T-cell (primary cell): ENCODE results near the gene ADCY5. TPM values are rescaled to one million over a fixed set of nuclear protein-coding genes. Genes with fewer than 3 reads are reported as not detected.

Experiments used
- ATAC-seq, 4 experiments: fragments of 200-7000 bp in 3 of 4; fragments of 150-1000 bp in 1 of 4; cut with Tn5 transposase; replicated peaks in 1 of 4; 1 replicate in 3 of 4; 2 replicates in 1 of 4; pipeline ENCODE4 v1.10.0; 2021; ENCODE audit warnings: moderate library complexity in 3 of 4, mild to moderate bottlenecking in 2 of 4, moderate number of reproducible peaks in 1 of 4
- CTCF ChIA-PET, 2 donors: fragments of 300-600 bp; sonication (Branson Sonifier 250); formaldehyde crosslinking; loops; one replicate each; lab custom pipeline; 2022; ENCODE audit warnings: antibody characterized with exemption in 2 of 2; lab: Charles Lee
- POLR2A ChIA-PET, 2 donors: fragments of 300-600 bp; sonication (Branson Sonifier 250); formaldehyde crosslinking; loops; one replicate each; lab custom pipeline; 2022; ENCODE audit warnings: antibody characterized with exemption in 2 of 2; lab: Charles Lee
- DNase-seq, 35 experiments: peaks; one replicate each; pipeline versions ENCODE4 v3.0.0 to v3.0.0-alpha.2; 2013 to 2023
- H3K27ac ChIP-seq: one replicate; pipeline ENCODE4 v1.5.1; 2013; ENCODE audit warnings: low read length
- H3K27me3 ChIP-seq, 2 experiments: replicated peaks in 1 of 2; 1 replicate in 1 of 2; 2 replicates in 1 of 2; pipeline versions ENCODE4 v1.6.1 to v1.7.0; 2013; ENCODE audit warnings: low read length in 1 of 2, mixed read lengths in 1 of 2; ENCODE audit not compliant: control insufficient read depth in 2 of 2, insufficient read depth in 2 of 2; ENCODE audit errors: extremely low read depth in 1 of 2
- H3K36me3 ChIP-seq, 2 donors: 1 replicate in 1 of 2; 2 replicates in 1 of 2; pipeline versions ENCODE4 v1.6.1 to v1.7.0; 2013; ENCODE audit warnings: low read length in 1 of 2; ENCODE audit not compliant: control insufficient read depth in 2 of 2, insufficient read depth in 1 of 2; ENCODE audit errors: extremely low read depth in 1 of 2
- H3K4me1 ChIP-seq, 2 experiments: 1 replicate in 1 of 2; 2 replicates in 1 of 2; pipeline versions ENCODE4 v1.6.1 to v1.7.0; 2013; ENCODE audit warnings: low read length in 2 of 2, mixed read lengths in 1 of 2; ENCODE audit not compliant: insufficient read depth in 2 of 2, control insufficient read depth in 1 of 2; ENCODE audit errors: extremely low read depth in 1 of 2
- H3K4me3 ChIP-seq, 2 donors: 1 replicate in 1 of 2; 2 replicates in 1 of 2; pipeline versions ENCODE4 v1.5.1 to v1.7.0; 2013; ENCODE audit warnings: mild to moderate bottlenecking in 2 of 2, low read length in 1 of 2, moderate library complexity in 1 of 2; ENCODE audit not compliant: control insufficient read depth in 1 of 2; ENCODE audit errors: extremely low read depth in 1 of 2
- H3K9me3 ChIP-seq: 2 replicates; pipeline ENCODE4 v1.7.0; 2013
- H3K27ac Mint-ChIP-seq, 2 donors: one replicate each; pipeline ENCODE4 v1.8.0; 2020 to 2021; ENCODE audit warnings: mild to moderate bottlenecking in 2 of 2, mixed read lengths in 2 of 2
- H3K27me3 Mint-ChIP-seq, 2 donors: one replicate each; pipeline ENCODE4 v1.8.0; 2021 to 2022; ENCODE audit warnings: mixed read lengths in 2 of 2
- H3K36me3 Mint-ChIP-seq: one replicate; pipeline ENCODE4 v1.8.0; 2021; ENCODE audit warnings: mixed read lengths
- H3K4me1 Mint-ChIP-seq, 3 donors: one replicate each; pipeline ENCODE4 v1.8.0; 2020 to 2022; ENCODE audit warnings: mixed read lengths in 3 of 3, mild to moderate bottlenecking in 1 of 3
- H3K4me3 Mint-ChIP-seq, 3 donors: one replicate each; pipeline ENCODE4 v1.8.0; 2020 to 2022; ENCODE audit warnings: mild to moderate bottlenecking in 3 of 3, mixed read lengths in 3 of 3, moderate library complexity in 3 of 3
- H3K9me3 Mint-ChIP-seq, 3 donors: one replicate each; pipeline ENCODE4 v1.8.0; 2020 to 2022; ENCODE audit warnings: mixed read lengths in 3 of 3
- WGBS: methylation state at CpG from one replicate; pipeline ENCODE4 v1.1.5; 2013; ENCODE audit warnings: missing lambda C conversion rate; ENCODE audit not compliant: insufficient coverage; 5-methylcytosine and 5-hydroxymethylcytosine counted together
- total RNA-seq, 35 experiments: library from RNA in 6 of 35; stranded (reverse) in 6 of 35; fragments of 120-200 nt in 1 of 35; gene quantifications; one replicate each; pipeline versions ENCODE4 v1.2.1 to v1.2.4 and lab custom pipeline; 2013 to 2026

Gene ADCY5
- total RNA-seq, 5 donors from 2014 or later (not counting 1 experiment from before 2014, with no cell fraction given), result 0.23 TPM; not detected in 4

DNA sequence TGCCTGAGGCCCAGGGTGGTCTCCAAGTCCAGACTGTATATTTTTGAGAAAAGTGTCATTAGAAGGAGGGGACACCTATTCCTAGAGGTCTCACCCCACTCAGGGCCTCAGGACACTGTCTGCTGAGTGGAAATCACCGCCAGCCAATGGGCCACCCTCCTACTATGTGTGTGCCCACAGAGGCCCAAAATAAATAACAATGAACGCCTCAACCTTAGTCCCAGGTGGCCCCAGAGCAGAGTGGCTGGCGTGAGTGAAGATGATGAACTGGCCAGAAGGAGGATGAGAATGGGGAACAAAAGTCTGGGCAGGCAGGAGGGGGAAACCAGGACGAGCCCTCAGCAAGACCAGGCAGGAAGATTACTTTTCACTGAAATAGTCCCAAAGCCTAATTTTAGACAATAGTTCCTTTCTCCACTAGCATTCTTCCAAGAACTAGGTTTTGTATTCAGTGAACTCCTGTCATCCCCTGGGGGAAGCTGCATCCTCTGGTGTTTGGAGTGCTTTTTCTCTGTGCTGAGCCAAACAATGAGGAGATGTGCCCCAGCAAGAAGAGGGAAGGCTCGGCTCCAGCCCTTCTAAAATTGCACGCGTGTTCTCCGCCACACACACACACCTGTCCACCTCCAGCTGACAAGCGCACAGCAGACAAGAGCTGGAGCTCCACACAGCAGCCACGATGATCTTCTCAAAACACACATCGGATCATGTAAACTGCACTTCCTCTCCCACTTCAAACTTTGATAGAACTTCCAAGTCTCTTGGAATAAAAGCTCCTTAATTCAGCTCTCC is 72.2 kb downstream of the ADCY5 start:
- no peak overlapping the region for H3K4me3 Mint-ChIP-seq

GRCh38 chr3:123375014-123375940 is 73.6 kb downstream of the ADCY5 start:
- H3K9me3 ChIP-seq, result no peaks in the 10 kb centered on the region
- H3K36me3 ChIP-seq, result no peaks in the 10 kb centered on the region
- Mint-ChIP-seq H3K9me3 (no peaks in the 10 kb centered on the region), H3K4me1 (no peaks in the 10 kb centered on the region), H3K27ac (no peak overlapping the region), H3K27me3 (peaks cover 5 to 6% of the 10 kb centered on the region in 2 donors), H3K4me3 (no peak overlapping the region), H3K36me3 (no peaks in the 10 kb centered on the region)
- DNase-seq (no peak), ATAC-seq (no peak)
- H3K4me1 ChIP-seq, result no peaks in the 10 kb centered on the region
- no peak overlapping the region for H3K4me3 ChIP-seq
- H3K27ac ChIP-seq, result no peak overlapping the region
- CTCF ChIA-PET, result interaction anchor here in 1 of 2 donors (0.9 kb wide), 1 partner anchor 36 kb away, joined by 4 read pairs; no protein-coding TSS in a partner anchor
- peaks cover 0 to 15% of the 10 kb centered on the region in 2 experiments for H3K27me3 ChIP-seq
- 75% methylated on average over 5 of the region's 13 CpGs for WGBS
- POLR2A ChIA-PET, result no interaction called here

More for the DNA sequence above, 72.2 kb downstream of the ADCY5 start:
- Histone ChIP-seq H3K27ac (no peak overlapping the region), H3K4me3 (no peak overlapping the region), H3K27me3 (peaks cover 0 to 13% of the 10 kb centered on the region in 2 experiments), H3K9me3 (no peaks in the 10 kb centered on the region), H3K36me3 (no peaks in the 10 kb centered on the region), H3K4me1 (no peaks in the 10 kb centered on the region)
- Mint-ChIP-seq H3K36me3 (no peaks in the 10 kb centered on the region), H3K4me1 (no peaks in the 10 kb centered on the region), H3K9me3 (no peaks in the 10 kb centered on the region), H3K27me3 (peaks cover 5 to 6% of the 10 kb centered on the region in 2 donors), H3K27ac (no peak overlapping the region)
- WGBS, result 85% methylated on average over 7 of the region's 11 CpGs
- DNase-seq (no peak), ATAC-seq (no peak)
- CTCF ChIA-PET, result no interaction called here
- POLR2A ChIA-PET, result no interaction called here

DNA sequence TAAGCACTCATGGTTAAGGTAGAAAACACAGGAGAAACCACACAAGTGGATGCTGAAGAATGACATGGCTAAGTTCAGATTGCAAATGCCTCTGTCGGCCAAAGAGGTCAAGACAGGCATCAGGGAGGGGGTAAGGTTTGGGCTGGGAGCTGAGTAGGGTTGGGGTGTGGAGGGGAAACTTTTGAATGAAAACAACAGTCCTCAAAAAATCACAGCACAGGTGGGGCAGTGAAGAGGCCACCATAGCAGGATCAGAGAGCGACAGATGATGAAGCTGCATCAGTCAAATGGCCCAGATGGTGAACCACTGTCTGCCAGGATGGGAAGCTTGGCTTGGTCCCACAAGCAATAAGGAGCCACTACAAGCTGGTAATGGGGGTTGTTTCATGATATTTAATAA is 74.9 kb downstream of the ADCY5 start:
- no peaks in the 10 kb centered on the region for H3K36me3 ChIP-seq
- H3K27me3 ChIP-seq, result peaks cover 0 to 12% of the 10 kb centered on the region in 2 experiments
- ATAC-seq, result no peak
- Mint-ChIP-seq H3K27me3 (peaks cover 5 to 6% of the 10 kb centered on the region in 2 donors), H3K4me3 (no peak overlapping the region), H3K27ac (no peak overlapping the region), H3K4me1 (no peaks in the 10 kb centered on the region), H3K36me3 (no peaks in the 10 kb centered on the region), H3K9me3 (peaks cover 0 to 6% (median 0%) of the 10 kb centered on the region in 3 donors)
- no peaks in the 10 kb centered on the region for H3K4me1 ChIP-seq
- ChIA-PET POLR2A (no interaction called here), CTCF (no interaction called here)
- WGBS, result 75% methylated on average over 2 of the region's 2 CpGs
- no peak overlapping the region for H3K27ac ChIP-seq
- no peak overlapping the region for H3K4me3 ChIP-seq
- no peaks in the 10 kb centered on the region for H3K9me3 ChIP-seq
- no peak for DNase-seq

- WGBS, result 72% methylated on average over 7 of the region's 13 CpGs
- Mint-ChIP-seq H3K4me1 (no peaks in the 10 kb centered on the region), H3K27me3 (peaks cover 5 to 6% of the 10 kb centered on the region in 2 donors), H3K4me3 (no peak overlapping the region), H3K9me3 (peaks cover 0 to 6% (median 0%) of the 10 kb centered on the region in 3 donors), H3K27ac (no peak overlapping the region), H3K36me3 (no peaks in the 10 kb centered on the region)
- Histone ChIP-seq H3K4me3 (no peak overlapping the region), H3K4me1 (no peaks in the 10 kb centered on the region), H3K36me3 (no peaks in the 10 kb centered on the region), H3K27ac (no peak overlapping the region), H3K9me3 (no peaks in the 10 kb centered on the region), H3K27me3 (peaks cover 0 to 12% of the 10 kb centered on the region in 2 experiments)
- ChIA-PET CTCF (no interaction called here), POLR2A (no interaction called here)
- DNase-seq, result no peak
- no peak for ATAC-seq
These were observed 75.4 kb downstream of the ADCY5 start for GRCh38 chr3:123373474-123373987.

GRCh38 chr3:123372686-123373473 is 76.0 kb downstream of the ADCY5 start:
- ChIA-PET POLR2A (no interaction called here), CTCF (interaction anchor here in 1 of 2 donors (0.9 kb wide), 1 partner anchor 181 kb away, joined by 3 read pairs; no protein-coding TSS in a partner anchor)
- Mint-ChIP-seq H3K9me3 (peaks cover 0 to 6% (median 0%) of the 10 kb centered on the region in 3 donors), H3K27ac (no peak overlapping the region), H3K4me3 (no peak overlapping the region), H3K27me3 (peaks cover 3 to 5% of the 10 kb centered on the region in 2 donors), H3K36me3 (no peaks in the 10 kb centered on the region), H3K4me1 (no peaks in the 10 kb centered on the region)
- no peak overlapping the region for H3K4me3 ChIP-seq
- DNase-seq (no peak), ATAC-seq (no peak)
- H3K4me1 ChIP-seq, result no peaks in the 10 kb centered on the region
- H3K27ac ChIP-seq, result no peak overlapping the region
- WGBS, result 70% methylated on average over 4 of the region's 7 CpGs
- H3K9me3 ChIP-seq, result no peaks in the 10 kb centered on the region
- no peaks in the 10 kb centered on the region for H3K36me3 ChIP-seq
- H3K27me3 ChIP-seq, result peaks cover 0 to 12% of the 10 kb centered on the region in 2 experiments
